GM21576 (cell line): ENCODE measurements around the gene PRRC2A.

Experiments used
- ATAC-seq: cut with Tn5 transposase; IDR thresholded peaks from one replicate; pipeline ENCODE4 v1.9.1; 2021; ENCODE audit warnings: mild to moderate bottlenecking, moderate library complexity; ENCODE audit not compliant: unreplicated experiment

PRRC2A gene

DNA sequence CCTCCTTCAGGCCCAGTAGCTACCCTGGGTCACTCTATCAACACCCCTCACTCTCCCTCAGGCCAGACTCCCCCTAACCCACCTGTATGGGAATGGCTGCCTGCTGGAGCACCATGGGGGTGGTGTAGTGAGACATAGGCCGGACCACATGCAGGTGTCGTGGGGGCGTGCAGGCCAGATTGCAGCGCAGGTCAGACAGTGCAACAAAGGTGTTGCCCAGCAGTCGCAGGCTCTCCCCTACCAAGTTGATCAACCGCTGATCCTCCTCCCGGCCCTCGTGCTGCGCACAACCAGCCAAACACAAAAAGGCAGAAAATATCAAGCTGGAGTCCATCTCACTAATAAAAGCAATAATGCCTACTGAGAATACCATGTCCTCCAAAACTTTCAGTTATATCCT is 24.8 kb downstream of the PRRC2A start:
- ATAC-seq, result no peak

DNA sequence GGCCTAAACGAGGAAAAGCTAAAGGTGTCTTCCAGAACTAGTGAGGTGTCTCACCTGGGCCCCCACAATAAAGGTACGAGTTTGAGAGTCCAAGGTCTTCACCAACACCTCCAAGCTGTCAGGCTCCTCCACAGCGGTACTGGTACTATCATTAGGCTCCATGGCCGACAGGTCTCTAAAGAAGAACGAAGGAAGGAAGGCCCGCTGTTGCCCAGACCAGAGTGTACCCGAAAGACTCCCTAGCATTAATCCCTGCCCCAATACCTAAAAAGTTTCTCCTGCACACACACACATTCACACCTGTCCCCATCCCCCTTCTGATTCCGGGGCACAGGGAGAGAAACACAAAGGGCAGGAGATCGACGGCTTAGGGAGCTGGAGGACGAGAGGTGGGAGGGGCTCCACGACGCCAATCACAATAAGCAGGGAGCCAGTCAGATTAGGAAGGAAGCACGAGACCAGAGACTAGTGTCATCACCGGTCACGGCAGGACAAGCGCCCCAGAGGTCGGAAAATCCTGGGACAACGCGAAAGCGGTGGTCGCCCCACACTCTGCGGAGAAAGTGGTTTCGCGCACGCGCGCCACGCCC is 31.2 kb downstream of the PRRC2A start:
- ATAC-seq, result peak; percentile 24

DNA sequence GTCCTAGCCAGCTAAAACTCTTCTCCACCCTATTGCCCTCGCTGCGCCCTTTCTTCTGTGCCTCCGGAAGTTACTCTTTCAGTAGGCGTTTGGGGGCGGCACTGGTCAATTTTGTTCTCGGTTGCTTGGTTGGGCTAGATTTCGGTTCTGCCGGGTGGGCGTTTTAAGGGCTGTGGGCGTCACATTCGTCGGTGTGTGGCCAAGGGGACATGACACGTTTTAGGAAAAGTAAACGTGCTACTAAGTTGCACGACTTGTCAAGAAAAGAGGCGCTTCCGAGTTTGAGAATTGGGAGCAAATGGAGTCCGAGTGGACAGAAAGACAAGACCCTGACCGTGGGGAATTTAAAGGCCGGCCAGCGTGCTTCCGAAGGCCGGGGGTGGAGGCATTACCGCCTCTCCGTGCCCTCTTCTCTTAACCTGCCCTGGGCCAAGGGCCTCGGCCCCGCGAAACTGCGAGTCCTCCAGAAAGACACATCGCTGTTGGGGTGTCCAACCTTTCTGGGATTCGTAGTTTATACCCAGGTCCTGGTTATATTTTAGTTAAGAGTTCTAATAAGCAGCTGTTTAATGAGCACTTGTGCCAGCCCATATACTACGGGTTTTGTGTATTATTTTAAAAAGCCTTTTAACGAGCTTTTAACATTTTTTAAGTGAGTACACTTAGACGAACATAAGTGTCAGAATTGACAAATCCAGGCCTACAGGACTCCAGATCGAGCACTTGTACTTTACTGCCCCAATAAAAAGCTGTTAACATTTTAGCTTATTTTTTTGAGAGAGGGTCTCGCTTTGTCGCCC is 32.6 kb downstream of the PRRC2A start:
- peak; percentile 61 for ATAC-seq

DNA sequence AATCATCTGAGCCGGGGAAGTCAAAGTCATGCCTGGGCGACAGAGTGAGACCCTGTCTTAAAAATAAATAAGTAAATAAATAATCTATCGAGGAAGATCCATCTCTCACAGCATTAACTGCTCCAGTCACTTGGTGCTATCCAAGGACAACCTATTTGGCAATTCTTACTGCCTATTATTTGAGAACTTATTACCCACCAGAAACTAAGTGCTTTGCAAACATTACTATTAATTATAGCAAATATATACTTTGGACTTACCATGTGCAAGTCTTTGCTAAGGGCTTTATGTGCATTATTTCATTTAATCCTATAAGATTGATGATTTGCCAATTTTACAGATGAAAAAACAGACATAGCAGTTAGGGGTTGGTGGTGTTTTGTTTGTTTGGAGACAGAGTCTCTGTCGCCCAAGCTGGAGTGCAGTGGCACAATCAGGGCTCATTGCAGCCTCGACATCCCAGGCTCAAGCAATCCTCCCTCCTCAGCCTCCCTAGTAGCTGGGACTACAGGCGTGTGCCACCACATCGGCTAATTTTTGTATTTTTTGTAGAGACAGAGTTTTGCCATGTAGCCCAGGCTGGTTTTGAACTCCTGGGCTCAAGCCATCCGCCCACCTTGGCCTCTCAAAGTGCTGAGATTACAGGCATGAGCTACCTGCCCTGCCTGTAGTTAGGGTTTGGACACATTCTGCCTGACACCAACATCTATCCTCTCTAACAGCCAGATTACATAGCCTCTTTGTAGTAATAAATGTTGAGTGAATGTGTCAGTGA is 34.2 kb downstream of the PRRC2A start:
- no peak for ATAC-seq

GRCh38 chr6:31655349-31656237 is 35.1 kb downstream of the PRRC2A start, which contains the start of gene APOM:
APOM (plus strand) TSS chr6:31655894; CDS start chr6:31655967, 73 bp downstream.
- no peak for ATAC-seq

DNA sequence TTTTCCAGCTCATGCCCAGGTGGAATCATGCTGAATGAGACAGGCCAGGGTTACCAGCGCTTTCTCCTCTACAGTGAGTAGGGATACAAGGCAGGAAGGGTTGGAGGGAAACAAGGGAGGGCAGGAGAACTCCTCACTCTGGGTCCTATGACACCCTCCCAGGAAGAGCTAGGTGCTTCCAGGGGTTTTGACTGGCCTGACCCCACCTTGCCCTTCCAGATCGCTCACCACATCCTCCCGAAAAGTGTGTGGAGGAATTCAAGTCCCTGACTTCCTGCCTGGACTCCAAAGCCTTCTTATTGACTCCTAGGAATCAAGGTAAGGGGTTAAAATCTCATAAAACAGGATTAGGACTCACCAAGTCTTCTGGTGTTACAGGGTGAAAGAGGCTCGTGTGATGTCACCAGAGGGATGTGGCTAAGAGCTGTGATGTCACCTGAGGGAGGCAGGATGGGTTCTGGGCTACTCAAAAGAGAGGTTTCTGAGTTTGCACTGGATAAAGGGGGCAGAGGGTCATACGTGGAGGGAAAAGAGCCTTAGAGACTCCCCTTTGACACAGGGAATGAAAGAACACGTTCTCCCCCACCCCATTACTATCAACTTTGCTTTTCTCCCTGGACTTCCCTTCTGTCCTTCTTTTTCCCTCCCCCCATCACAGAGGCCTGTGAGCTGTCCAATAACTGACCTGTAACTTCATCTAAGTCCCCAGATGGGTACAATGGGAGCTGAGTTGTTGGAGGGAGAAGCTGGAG is 37.1 kb downstream of the PRRC2A start:
- no peak for ATAC-seq

DNA sequence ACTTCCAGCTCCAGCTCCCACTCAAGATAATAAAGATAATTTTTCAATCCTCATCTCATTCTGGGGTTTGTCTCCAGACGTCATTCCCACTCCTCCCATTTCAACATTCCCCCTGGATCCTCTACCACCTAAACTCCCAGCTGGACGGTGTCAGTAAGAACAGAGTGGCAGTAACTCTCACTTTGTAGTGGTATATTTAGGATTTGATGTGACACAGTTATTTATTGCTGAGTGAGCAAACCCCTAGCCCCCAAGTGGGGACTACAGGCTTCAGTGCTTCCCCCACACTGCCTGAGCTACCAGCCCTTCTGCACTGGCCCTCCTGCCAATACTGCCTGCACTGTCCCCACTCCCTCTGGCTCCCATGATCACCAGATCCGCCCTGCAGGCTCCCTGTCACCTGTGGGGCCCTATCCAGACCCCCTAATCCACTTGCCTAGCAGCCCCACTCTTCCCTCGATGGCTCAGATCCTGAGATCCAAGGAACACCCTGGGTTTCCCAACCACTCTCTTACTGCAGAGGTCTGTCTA is 37.7 kb downstream of the PRRC2A start:
- ATAC-seq, result no peak

DNA sequence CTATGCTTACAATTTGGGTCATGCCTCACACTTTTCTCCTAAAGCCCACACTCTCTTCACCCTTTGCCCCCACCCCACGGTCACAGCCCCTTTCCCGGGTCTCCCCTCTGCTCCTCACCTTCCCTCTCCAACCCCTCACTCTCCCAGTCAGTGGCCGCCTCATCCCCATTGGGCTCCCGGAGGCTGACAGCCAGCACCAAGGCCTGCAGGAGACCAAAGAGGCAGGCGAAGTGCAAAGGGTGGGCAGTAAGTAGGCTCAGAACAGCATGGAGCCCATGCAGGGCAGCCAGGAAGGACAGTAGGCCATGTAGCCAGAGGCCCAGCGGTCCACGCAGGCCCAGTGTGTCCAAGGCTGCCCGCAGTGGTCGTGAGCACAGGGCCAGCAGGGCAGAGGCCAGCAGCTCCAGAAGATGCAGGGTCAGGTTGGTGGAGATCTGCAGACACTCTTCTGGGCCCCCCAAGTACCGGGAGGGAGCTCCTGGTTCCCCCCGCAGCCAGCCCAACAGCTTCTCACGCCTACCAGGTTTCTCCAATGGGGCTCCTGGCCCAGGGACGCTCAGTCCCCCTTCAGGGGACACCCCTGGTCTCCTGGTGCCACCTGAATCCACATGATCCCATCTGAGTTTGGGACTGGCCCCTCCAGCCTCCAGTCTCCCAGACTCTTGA is 38.6 kb downstream of the PRRC2A start:
- ATAC-seq, result no peak

GRCh38 chr6:31659649-31660380 is 39.3 kb downstream of the PRRC2A start:
- no peak for ATAC-seq

GRCh38 chr6:31660381-31661261 is 40.1 kb downstream of the PRRC2A start, which contains the start of gene C6orf47:
C6orf47 (minus strand) TSS chr6:31660778; CDS start chr6:31659947, 831 bp downstream.
- ATAC-seq, result peak; percentile 45

- ATAC-seq, result no peak
Observed at GRCh38 chr6:31661262-31662123, 41.0 kb downstream of the PRRC2A start.

DNA sequence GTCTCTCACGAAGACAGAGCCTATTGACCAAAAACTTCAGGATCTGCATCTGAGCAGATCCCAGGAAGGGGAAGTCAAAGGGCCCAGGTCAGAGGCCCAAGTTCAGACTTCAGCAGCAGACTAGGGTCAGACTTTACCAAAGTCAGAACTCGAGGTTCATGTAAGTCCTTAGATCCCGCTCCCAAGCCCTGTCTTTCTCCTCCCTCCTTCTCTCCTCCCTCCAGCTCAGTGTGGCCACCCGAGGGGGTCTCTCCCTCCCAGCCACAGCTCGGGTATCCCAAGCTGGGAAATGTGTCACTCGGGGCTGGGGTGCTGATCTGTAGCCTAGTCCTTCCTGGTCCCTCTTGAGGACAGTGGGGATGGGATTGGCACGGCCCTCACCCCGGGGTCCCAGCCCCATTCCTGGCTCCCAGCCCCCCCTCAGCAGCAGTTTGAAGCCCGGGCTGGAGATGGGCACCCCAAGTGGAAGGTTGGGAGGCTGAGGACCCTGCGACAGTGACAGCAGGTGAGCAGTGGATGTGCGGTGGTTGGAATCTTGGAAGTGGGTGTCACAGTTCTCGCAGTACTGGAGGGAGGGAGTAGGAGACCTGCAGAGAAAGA is 41.7 kb downstream of the PRRC2A start:
- ATAC-seq, result no peak

GRCh38 chr6:31663126-31663960 is 42.8 kb downstream of the PRRC2A start:
- ATAC-seq, result no peak

DNA sequence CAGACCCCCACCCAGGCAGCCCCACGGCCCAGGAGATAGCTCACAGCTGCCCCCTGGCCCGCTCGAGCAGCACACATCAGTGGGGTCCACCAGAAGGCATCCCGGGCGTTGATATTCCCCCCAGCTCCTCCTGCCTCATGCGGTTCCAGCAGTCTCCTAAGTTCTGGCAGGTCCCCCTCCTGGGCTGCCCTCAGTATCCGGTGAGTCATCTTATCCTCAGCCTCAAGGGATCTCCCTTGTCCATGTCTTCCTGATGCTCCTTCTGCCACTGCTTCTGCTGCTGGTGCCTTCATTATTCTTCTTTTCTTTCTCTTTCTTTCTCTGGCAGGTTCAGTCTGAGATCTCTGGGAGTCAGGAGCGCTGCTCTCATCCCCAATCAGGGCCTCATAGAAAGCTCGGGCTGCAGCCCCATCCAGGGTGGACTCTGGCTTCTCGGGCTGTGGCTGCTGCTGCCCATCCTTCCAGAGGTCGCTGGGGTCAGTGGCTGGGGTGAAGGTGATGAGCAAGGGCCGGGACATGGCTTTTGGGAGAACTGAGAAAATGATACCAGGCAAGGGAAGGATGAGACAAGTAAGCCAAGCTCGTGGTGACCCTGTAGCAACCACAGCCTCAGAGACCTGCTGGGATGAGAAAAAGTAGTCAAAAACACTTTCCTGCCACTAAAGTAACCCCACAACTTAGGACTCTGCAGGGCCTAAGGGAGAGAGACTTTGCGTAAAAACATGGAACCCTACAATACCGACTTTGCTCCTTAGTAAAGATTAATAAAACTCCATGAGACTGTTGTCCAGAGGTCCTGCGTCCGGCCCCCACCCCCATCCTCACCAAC is 43.7 kb downstream of the PRRC2A start:
- ATAC-seq, result no peak
